PFSK-1 (cell line): Measurements from ENCODE around the gene LTBP2.

ENCODE experiments used
- FOXP2 ChIP-seq: optimal IDR thresholded peaks from 2 replicates; pipeline ENCODE3; 2011; ENCODE audit warnings: borderline replicate concordance, control low read depth, inconsistent platforms; ENCODE audit not compliant: insufficient read depth; ENCODE audit errors: extremely low read length, extremely low read depth
- POLR2AphosphoS5 ChIP-seq: IDR thresholded peaks from 2 replicates; pipeline ENCODE4 v1.6.1; 2012; ENCODE audit warnings: low read depth, mild to moderate bottlenecking, control low read depth, low read length, moderate library complexity
- TAF1 ChIP-seq: IDR thresholded peaks from 2 replicates; pipeline ENCODE4 v1.6.1; 2012; ENCODE audit warnings: low read length, control low read depth, borderline replicate concordance; ENCODE audit not compliant: insufficient read depth
- TF ChIP-seq, protein P1 (sequence below), 2 experiments: IDR thresholded peaks; 2 replicates each; pipeline versions ENCODE4 v1.6.1 to v1.8.0; 2011 to 2012; ENCODE audit warnings: low read depth in 2 of 2, low read length in 2 of 2, control low read depth in 1 of 2, inconsistent platforms in 1 of 2, mild to moderate bottlenecking in 1 of 2, moderate library complexity in 1 of 2; ENCODE audit not compliant: insufficient read depth in 1 of 2

DNA sequence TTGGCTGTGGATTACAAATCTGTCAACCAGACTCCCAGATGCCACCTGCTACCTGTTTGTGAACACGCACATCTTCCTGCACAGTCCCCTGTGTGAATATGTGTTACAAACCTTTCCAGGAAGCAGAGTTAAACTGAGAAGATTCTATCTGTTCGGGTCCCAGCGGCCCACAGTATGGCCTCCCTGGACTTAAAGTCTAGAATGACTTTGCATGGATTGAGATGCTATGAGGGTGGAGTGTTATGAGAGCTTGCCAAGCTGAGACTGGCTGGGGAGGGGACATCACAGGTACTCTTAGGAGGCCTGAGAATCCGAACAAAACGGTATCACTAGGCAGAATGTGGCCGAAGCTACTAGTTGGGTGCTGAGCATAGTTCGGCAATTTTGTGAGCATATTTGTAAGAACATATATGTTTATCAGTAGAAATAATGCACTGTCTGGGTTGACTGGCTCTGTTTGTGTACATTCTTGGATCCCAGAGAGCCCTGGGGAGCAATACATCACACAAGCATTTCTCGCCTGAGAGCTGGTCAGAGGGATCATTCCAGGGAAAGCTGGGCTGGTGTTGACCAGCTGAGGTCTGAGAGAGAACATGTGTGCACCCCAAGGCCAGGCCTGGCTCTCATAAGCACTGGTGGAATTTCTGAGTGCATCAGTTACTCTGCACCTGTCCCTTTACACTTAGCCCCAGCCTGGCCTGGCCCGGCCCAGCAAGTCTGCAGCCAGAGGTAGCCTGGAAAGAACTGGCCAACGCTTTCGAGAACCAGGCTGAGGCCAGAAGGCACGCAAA lies 29.8 kb upstream of the LTBP2 start:
- TF ChIP-seq TAF1 (no peak), POLR2AphosphoS5 (no peak), FOXP2 (no peak)
- TF ChIP-seq, protein P1, sequence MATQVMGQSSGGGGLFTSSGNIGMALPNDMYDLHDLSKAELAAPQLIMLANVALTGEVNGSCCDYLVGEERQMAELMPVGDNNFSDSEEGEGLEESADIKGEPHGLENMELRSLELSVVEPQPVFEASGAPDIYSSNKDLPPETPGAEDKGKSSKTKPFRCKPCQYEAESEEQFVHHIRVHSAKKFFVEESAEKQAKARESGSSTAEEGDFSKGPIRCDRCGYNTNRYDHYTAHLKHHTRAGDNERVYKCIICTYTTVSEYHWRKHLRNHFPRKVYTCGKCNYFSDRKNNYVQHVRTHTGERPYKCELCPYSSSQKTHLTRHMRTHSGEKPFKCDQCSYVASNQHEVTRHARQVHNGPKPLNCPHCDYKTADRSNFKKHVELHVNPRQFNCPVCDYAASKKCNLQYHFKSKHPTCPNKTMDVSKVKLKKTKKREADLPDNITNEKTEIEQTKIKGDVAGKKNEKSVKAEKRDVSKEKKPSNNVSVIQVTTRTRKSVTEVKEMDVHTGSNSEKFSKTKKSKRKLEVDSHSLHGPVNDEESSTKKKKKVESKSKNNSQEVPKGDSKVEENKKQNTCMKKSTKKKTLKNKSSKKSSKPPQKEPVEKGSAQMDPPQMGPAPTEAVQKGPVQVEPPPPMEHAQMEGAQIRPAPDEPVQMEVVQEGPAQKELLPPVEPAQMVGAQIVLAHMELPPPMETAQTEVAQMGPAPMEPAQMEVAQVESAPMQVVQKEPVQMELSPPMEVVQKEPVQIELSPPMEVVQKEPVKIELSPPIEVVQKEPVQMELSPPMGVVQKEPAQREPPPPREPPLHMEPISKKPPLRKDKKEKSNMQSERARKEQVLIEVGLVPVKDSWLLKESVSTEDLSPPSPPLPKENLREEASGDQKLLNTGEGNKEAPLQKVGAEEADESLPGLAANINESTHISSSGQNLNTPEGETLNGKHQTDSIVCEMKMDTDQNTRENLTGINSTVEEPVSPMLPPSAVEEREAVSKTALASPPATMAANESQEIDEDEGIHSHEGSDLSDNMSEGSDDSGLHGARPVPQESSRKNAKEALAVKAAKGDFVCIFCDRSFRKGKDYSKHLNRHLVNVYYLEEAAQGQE (IDR thresholded peaks at IDR 0.05; ENCODE audit: insufficient read depth in 1 of 2, low read depth in 2 of 2, low read length in 2 of 2) = no peak
